Fibroblast of lung (primary cell): Measurements from ENCODE around the gene BRINP3.

ENCODE experiments used
- EZH2 ChIP-seq: IDR thresholded peaks from 2 replicates; pipeline ENCODE4 v1.5.1; 2012; ENCODE audit warnings: low read length, control low read depth, mild to moderate bottlenecking; ENCODE audit errors: missing control alignments
- TF ChIP-seq, protein P1 (sequence below), 2 donors: IDR thresholded peaks in 1 of 2; conservative IDR thresholded peaks in 1 of 2; 1 replicate in 1 of 2; 2 replicates in 1 of 2; pipeline ENCODE4 v1.5.1; 2011 to 2012; ENCODE audit warnings: low read length in 2 of 2, control low read depth in 1 of 2, inconsistent platforms in 1 of 2, low read depth in 1 of 2, mild to moderate bottlenecking in 1 of 2

DNA sequence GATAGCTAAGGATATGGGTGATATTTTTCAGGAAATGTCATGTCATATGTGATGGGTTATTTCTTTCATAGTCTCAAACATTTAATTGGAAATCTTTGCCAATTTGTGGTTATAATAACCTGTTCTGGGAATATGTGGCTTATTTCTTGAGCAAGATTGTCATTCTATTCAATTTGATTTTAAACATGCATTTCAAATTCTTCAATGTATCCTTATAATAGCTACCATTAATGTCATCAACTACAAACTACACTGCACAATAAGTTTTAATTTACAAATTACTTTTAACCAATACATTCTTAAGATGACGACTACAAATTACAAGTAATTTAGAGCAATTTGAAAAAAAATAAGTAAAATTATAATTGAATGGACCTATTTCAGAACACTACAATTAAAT is 164.9 kb downstream of the BRINP3 start:
- TF ChIP-seq, protein P1, sequence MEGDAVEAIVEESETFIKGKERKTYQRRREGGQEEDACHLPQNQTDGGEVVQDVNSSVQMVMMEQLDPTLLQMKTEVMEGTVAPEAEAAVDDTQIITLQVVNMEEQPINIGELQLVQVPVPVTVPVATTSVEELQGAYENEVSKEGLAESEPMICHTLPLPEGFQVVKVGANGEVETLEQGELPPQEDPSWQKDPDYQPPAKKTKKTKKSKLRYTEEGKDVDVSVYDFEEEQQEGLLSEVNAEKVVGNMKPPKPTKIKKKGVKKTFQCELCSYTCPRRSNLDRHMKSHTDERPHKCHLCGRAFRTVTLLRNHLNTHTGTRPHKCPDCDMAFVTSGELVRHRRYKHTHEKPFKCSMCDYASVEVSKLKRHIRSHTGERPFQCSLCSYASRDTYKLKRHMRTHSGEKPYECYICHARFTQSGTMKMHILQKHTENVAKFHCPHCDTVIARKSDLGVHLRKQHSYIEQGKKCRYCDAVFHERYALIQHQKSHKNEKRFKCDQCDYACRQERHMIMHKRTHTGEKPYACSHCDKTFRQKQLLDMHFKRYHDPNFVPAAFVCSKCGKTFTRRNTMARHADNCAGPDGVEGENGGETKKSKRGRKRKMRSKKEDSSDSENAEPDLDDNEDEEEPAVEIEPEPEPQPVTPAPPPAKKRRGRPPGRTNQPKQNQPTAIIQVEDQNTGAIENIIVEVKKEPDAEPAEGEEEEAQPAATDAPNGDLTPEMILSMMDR (conservative IDR thresholded peaks at IDR 0.05 in 1 of 2, IDR thresholded peaks at IDR 0.05 in 1 of 2; ENCODE audit: low read depth in 1 of 2, low read length in 2 of 2): no peak
- no peak for TF ChIP-seq EZH2
